GM19025 (cell line): ENCODE results near the gene VPS33B.
A peak's percentile ranks its signal among the peaks of the same experiment; 100 is the strongest.
"Not testable (repeated sequence)": the region's sequence is repeated elsewhere in the genome, so short reads cannot be mapped to it uniquely, and the experiment has no call there.

ENCODE experiments used
- ATAC-seq: cut with Tn5 transposase; IDR thresholded peaks from one replicate; pipeline ENCODE4 v1.9.1; 2021; ENCODE audit warnings: mild to moderate bottlenecking, low read depth, moderate library complexity; ENCODE audit not compliant: unreplicated experiment

VPS33B gene

DNA sequence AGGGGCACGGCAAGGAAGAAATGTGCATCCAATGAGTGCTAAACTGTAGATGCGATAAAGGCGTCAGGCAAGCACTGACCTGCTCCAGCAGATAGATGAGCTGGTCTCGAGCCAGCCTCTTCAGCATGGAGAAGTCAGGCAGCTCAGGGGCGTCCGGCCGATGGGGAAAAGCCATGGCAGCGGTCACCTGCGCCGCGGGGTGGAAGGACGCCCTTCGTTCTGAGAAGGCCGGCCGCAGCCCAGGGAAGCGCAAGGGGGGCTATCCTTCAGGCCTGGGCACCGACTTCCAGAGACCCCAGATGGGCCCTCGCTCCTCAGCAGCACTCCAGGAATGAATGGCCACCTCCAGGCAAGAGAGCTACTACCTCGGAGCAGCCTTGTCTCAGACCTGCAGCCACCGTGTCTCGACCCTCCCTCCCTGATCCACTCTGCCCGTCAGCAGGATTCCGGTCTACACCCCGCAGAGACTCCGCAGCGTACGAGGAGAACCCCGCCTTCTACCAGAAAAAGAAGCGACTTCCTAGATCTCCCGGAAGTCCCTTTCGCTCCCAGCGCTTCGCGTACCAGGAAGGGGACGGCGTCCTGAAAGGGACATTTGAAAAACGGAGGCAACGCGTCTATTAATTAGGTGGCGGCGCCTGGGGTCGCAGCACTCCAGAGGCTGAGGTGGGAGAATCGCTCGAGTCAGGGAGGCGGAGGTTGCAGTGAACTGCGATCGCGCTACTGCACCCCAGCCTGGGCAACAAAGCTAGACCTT is at the start of gene VPS33B:
VPS33B (minus strand) TSS at position 520 of the 757 bp plus-strand sequence; CDS start at position 175, 345 bp downstream.
- ATAC-seq: no peak

DNA sequence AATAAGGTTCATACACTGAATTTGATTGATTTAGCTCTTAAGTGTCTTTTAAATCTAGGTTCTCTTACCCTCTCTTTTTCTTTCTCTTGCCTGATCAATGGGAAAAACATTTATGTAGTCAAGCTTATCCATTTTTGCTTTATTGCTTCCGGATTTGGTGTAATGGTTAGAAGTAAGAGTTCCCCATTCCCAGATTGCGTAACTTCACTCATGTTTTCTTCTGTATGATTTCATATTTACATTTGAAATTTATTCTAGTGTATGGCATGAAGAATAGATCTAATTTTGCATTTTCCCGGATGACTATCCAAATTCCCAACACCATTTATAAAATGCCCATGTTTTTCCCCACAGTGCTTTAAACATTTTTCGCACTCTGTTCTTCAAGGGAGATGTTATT is 49.8 kb upstream of the VPS33B start:
- ATAC-seq: no peak

DNA sequence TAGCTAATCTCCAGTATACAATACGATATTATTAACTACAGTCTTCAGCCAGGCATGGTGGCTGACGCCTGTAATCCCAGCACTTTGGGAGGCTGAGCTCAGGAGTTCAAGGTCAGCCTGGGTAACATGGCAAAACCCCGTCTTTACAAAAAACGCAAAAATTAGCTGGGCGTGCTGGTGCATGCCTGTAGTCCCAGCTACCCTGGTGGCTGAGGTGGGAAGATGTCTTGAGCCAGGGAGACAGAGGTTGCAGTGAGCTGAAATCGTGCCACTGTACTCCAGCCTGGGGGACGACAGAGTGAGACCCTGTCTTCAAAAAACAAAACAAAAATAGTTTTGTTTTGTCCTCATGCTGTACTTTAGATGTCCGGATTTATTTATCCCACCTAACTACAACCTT is 48.5 kb upstream of the VPS33B start:
- no peak for ATAC-seq

DNA sequence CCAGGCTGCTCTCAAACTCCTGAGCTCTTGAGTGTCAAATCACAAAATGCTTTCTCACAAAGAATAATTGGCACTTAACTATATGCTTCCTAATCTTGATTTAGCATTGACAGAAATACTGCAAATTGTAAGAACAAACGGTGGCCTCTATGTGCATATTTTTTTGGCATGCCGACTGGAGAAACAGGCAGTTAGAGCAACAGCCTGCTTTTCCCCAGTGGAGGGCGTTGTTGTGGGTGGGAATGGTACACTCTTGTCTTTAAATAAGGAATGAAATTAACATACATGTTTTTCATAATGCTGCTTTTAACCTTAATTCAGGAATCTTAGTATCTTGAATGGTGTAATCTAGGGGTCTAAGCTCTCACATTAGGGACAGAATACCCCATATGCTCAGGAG is 46.6 kb upstream of the VPS33B start:
- ATAC-seq: no peak

DNA sequence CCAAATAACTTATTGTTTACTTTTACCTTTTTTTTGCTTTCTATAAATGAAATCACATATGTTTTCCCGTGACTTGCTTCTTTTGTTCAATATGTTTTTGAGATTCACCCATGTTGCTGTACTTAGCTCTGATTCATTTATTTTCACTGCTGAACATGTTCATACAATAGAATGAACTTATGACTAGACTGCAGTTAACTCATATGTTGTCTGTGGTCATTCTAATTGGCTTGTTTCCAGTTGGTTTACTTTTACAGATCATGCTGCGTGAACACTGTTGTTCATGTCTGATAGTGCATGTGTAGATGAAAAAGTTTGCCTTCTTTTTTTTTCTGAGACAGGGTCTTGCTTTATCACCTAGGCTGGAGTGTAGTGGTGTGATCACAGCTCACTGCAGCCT is 46.0 kb upstream of the VPS33B start:
- no peak for ATAC-seq

DNA sequence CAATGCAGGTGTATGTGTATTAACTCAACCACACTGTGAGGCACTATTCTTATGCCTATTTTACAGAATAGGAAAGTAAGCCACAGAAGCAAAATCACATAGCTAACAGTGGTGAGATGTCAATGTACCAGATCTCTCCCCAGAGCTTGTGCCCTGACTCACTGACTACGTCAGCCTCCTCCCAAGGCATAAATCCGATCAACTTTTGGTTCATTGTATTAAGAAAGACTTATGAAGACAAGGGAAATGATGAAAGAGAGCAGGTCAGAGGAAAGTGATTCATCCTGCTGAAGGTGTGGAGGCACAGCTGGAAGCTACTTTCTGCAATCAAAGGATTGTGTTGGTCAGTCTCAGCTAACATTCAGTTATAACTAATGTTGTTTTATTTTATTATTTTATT is 44.6 kb upstream of the VPS33B start:
- no peak for ATAC-seq

DNA sequence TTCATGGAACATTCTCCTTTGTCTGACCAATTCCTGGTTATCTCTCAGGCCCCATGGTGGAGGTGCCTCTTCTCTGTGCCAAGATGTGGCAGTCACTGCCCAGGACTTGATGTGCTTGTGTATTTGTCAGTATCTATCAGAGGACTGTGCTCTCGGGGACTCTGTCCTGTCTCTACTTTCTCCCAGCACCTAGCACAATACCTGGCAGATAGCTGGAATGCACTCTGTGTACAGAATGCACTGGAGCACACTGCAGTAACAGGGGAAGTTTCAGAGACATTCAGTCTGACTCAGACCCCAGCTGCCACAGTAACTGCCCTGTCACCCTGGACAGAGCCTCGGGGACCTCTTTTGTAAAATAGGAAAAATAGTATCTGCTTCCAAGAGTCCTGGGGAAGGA is 43.1 kb upstream of the VPS33B start:
- no peak for ATAC-seq

DNA sequence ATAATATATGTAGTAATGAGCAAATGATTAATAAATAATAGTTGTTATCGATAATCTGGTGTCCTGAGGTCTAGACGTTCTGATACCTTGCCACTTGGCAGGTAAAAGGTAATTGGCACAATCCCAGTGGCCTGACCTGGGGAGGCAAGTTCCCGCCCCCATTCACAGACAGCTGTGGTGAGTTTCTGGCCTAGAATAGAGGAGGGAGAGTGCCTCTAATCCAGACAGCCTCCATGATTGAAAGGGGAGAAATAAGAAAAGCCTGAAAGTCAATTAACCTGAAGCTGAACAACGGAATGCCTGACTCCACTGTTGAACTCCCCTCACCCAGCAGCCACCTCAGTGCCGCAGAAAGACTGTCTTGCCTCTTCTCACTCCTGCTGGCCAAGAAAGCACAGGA is 39.6 kb upstream of the VPS33B start:
- ATAC-seq: no peak

DNA sequence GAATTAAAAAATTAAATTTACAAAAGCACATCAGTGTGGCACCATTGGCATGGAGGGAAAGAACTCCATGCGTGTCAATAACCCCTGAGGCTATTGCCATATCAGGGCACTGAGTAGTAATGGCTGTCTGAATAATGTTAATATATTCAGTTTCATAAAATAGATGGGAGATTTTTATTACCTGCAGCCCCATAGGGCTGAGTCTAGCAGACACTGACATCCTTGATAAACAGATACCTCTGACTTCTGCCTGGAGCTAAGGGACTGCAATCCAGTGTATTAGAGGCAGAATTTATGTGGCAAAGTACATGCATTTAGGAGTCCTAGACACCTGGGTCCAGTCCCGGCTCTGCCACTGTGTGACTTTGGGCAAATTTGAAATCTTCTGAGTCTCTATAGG is 38.8 kb upstream of the VPS33B start:
- no peak for ATAC-seq

DNA sequence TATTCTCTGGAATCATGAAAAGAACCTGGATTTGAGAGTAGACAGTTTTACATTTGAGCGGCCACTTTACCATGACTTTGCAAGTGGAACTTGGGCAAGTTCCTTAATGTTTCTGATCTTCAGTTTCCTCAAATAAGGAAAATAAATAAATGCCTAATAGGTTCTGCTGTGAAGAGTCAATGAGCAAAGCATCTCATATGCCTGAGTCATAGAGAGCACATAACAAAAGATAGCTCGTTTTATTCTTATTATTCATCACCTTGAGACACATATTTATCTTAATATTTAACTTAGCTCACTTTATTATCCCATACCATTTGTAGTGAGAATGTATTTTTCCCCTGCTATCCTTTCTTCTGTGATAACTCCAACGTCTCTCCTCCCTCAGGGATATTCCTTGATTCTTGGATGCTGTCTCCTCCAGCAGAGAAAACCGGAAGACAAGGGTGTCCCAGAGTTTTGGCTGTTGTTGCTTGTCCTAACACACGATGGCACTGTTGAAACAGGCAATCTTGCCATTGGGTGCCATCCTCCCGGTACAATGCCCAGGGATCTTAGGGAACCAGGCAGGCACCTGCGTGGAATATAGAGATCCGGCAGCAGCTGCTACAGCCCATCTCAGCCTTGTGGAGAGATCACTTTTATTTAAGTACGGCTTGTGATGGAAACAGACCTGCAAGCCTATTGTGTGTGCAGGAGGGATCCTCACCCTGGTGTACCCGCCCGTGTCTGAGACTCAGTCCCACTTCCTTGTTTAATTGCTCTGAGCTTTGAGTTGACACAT is 33.3 kb upstream of the VPS33B start:
- ATAC-seq: no peak

DNA sequence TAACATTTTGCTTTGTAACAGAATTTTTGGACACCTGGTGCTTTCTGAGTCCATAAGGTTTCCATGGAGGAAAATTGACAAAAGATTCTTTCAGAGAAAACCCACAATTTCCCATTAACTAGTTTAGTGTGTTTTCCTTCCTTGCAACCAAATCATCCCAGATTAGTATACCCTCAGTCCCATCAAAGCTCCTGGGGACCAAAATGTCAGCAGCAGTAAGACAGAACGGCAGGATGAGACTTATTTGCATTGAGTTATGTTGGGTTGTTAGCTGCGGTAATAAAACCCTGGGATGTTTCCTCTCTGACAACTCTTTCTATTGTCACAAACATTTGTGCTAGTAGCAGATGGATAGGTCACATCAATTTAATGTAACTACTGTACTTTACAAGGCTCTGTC is 32.4 kb upstream of the VPS33B start:
- ATAC-seq: no peak

DNA sequence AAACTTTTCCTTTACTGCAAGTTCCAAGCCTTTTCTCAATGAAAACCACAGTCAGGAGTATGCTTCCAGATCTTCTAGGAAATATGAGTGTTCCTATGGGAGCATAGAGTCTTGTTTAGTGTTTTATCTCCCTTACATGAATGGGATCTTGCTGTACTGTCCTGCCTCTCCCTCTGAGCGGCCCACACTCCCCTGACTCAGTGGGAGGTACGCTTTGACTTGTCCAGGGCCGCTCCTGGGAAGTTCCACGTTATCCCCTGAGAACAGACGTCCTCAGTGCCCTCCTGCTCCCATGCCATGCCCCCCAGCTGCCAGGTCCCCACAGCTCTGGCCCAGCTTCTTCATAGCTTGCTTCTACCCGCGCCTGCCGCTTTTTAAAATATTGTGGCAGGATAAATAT is 28.9 kb upstream of the VPS33B start:
- ATAC-seq: no peak

DNA sequence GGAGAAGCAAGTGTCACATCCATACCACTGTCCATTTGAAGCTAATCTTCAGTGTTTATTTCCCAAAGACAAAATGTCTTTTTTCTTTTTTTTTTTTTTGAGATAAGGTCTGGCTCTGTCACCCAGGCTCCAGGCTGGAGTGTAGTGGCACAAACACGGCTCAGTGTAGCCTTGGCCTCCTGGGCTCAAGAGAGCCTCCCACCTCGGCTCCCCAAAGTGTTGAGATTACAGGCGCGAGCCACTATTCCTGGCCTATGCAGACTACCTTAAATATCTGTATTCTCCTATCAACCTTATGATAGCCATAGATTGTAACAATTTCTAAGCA is 27.7 kb upstream of the VPS33B start:
- ATAC-seq: peak; percentile 16

DNA sequence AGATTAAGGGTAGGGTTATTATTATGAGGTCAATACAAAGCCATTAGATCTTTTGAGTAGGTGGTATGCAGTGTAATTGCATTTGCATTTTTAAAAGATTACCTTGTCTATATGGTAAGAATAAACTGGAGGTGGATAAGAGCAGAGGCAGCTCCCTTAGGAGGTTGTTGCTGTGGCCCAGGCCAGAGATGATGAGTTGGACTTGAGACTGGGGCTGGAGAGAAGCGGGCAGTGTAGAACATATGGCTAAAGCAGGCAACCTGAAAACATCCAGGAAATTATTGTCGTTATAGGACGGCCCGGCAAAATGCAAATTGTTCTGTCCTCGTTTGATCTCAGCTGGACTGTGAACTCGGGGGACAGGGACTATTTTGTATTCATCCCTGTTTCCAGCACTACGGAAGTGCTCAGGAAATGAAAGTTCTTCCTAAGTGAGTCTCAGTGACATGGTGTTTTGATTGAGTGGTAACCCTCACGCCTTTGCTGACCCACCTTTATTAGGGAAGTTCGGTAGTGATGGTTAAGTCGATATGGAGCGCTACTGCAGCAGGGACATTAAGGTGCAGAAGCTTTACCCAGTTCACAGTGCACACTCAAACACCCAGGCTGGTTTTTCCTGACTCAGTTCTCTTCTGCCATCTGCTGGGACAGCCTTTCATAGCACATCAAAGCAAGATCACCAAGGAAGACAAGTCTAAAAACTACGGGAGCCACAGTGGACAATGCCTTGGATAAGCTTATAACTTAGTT is 27.2 kb upstream of the VPS33B start:
- peak; percentile 79 for ATAC-seq

DNA sequence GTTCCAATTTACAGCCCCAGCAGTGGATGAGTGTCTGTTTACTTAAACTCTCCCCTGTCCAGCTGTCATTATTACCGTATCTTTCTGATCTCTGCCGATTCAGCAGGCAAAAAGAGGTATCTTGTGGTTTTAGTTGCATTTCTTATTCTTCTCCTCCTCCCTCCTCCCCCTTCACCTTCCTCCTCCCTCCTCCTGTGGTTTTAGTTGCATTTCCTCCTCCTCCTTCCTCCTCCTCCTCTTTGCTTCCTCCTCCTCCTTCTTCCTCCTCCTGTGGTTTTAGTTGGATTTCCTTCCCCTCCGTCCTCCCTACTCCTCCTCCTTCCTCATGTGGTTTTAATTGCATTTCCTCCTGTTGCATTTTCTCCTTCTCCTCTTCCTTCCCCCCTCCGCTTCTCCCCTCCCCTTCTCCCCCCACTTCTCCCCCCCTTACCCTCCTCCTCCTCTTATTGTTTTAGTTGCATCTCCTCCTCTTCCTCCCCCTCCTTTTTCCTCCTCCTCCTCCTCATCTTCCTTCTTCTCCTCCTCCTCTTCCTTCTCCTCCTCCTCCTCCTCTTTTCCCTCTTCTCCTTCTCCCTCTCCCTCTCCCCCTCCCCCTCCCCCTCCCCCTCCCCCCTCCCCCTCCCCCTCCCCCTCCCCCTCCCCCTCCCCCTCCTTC is 25.3 kb upstream of the VPS33B start:
- no peak for ATAC-seq

DNA sequence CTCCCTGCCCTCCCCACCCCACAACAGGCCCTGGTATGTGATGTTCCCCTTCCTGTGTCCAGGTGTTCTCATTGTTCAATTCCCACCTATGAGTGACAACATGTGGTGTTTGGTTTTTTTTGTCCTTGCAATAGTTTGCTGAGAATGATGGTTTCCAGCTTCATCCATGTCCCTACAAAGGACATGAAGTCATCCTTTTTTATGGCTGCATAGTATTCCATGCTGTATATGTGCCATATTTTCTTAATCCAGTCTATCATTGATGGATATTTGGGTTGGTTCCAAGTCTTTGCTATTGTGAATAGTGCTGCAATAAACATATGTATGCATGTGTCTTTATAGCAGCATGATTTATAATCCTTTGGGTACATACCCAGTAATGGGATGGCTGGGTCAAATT is 23.7 kb upstream of the VPS33B start:
- ATAC-seq: not testable (repeated sequence)

DNA sequence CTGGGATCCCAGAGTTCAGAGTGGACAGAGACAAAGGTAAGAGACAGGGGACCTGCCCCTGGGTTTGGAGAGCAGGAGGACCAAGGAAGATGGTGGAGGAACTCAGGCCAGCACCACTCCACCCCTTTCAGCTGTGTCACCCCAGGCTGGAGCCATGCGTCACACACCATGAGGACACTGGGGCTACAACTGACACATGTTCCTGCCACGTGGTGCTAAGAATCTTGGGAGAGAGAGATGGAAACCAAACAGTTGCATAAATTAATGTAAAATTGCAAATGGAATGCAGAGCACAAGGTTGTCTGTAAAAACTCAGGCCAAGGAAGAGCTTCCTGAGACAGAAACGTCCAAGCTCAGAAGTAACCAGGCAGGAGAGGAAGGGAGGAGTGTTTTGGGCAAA is 22.7 kb upstream of the VPS33B start:
- ATAC-seq: no peak

DNA sequence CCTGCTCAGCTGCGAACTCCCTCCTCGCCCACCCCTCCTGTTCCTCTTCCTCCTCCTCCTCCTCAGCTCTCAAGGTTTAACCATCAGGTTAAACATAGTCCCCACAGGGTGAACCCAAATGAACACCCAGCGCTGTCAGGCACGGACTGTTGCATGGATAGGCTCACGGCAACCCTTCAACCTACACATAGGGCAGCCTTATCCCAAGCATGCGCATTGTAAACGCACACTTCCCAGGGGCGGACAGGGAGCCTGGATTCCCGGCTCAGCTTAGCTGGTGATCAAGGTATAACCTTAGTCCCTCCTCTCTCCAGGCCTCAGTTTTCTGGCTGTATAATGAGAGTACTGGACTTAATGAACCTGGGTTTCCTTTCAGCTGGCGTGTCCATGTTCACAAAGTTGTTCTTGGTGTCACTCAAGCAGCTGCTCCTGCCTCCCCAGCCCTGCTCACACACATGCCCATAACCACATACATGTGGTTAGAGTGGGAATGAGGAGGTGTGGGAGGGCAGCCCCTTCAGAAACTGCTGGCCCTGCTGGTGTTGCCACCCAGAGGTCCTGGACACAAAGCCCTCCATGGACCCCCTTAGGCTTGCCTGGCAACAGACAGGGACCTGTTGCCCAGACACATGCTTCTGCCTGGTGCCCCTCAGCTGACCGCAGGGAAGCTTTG is 20.9 kb upstream of the VPS33B start:
- ATAC-seq: no peak

DNA sequence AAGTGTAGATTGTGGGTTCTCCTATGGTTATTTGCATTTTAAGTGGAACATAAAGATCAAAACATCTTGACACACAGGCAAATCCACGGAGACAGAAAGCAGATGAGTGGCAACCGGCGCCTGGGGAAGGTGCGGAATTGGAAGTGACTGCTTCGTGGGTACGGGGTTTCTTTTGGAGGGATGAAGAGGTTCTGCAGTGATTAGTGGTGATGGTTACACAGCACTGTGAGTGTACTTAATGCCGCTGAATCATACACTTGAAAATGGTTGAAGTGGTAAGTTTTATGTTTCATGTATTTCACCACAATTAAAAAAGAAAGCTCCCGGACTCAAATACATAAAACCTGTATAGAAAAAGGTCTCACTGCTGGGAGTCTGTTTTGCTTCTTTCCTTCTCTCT is 18.5 kb upstream of the VPS33B start:
- no peak for ATAC-seq

DNA sequence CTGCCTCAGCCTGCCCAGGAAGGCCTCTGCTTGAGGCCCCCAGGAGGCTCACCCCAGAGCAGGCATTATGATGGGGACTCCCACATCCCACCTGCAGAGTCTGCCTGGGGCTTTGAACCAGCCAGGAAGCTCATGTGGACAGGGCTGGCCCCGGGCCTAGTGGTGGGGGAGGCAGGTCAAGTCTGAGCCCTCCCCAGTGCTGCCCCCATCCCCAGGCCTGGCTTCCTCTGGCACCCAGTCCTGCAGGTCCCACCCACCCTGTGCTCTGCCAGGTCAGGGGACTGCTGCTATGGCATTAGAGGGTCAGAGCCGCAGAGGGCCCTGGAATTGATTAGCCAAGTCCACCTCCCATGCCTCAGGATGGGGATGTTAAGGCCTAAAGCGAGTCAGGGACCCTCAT is 17.6 kb upstream of the VPS33B start:
- ATAC-seq: no peak
